ENCODE data around the gene RANBP1.
"Not testable (repeated sequence)": the region's sequence is repeated elsewhere in the genome, so short reads cannot be mapped to it uniquely, and the experiment has no call there.

Gene RANBP1

GRCh38 chr22:20115691-20116375 lies at the start of gene RANBP1:
TSS of gene RANBP1 (plus strand) at chr22:20116104. CDS start at chr22:20116185, 81 bp downstream.
- no peak for DNase-seq

- DNase-seq: no peak
These were observed 49.1 kb upstream of the RANBP1 start for GRCh38 chr22:20066617-20067383.

GRCh38 chr22:20067384-20067682 lies 48.6 kb upstream of the RANBP1 start:
- DNase-seq: not testable (repeated sequence)

GRCh38 chr22:20068640-20069039 lies 47.3 kb upstream of the RANBP1 start:
- DNase-seq: no peak

GRCh38 chr22:20069331-20070042 lies 46.4 kb upstream of the RANBP1 start:
- DNase-seq: no peak

- DNase-seq: no peak
These were observed 44.4 kb upstream of the RANBP1 start for GRCh38 chr22:20071524-20071972.

GRCh38 chr22:20076627-20077172 lies 39.2 kb upstream of the RANBP1 start:
- no peak for DNase-seq

GRCh38 chr22:20079745-20080444 lies 36.0 kb upstream of the RANBP1 start, which contains the start of gene DGCR8:
TSS of gene DGCR8 (plus strand) at chr22:20080241. CDS start at chr22:20085964, 5,723 bp downstream.
- peak; percentile 68 for DNase-seq

GRCh38 chr22:20080445-20080775 lies 35.5 kb upstream of the RANBP1 start:
- DNase-seq: no peak

- DNase-seq: peak; percentile 42
These were observed 34.9 kb upstream of the RANBP1 start for GRCh38 chr22:20080776-20081654.

- no peak for DNase-seq
These were observed 32.6 kb upstream of the RANBP1 start for GRCh38 chr22:20083157-20083890.

GRCh38 chr22:20083891-20084546 lies 31.9 kb upstream of the RANBP1 start:
- DNase-seq: no peak

GRCh38 chr22:20084547-20085413 lies 31.1 kb upstream of the RANBP1 start:
- DNase-seq: no peak

GRCh38 chr22:20085651-20086050 lies 30.3 kb upstream of the RANBP1 start:
- DNase-seq: no peak

GRCh38 chr22:20086101-20086599 lies 29.8 kb upstream of the RANBP1 start:
- DNase-seq: no peak

GRCh38 chr22:20086763-20087162 lies 29.1 kb upstream of the RANBP1 start:
- no peak for DNase-seq

- no peak for DNase-seq
These were observed 28.3 kb upstream of the RANBP1 start for GRCh38 chr22:20087319-20088262.

GRCh38 chr22:20088263-20088648 lies 27.6 kb upstream of the RANBP1 start:
- DNase-seq: no peak
